GM12873 (cell line): ENCODE measurements around the gene CYP4A22.

Source experiments
- CTCF ChIP-seq: IDR thresholded peaks from 2 replicates; pipeline ENCODE4 v1.5.1; 2012; ENCODE audit warnings: low read depth, mild to moderate bottlenecking, moderate library complexity, low read length, control low read depth; ENCODE audit not compliant: insufficient read depth; ENCODE audit errors: missing control alignments

Gene CYP4A22

GRCh38 chr1:47174656-47175020, 37.4 kb downstream of the CYP4A22 start:
- no peak for TF ChIP-seq CTCF

- TF ChIP-seq CTCF = peak; percentile 100
Measured at GRCh38 chr1:47175227-47175934, 38.1 kb downstream of the CYP4A22 start.

GRCh38 chr1:47178020-47178419, 40.8 kb downstream of the CYP4A22 start:
- TF ChIP-seq CTCF = no peak

GRCh38 chr1:47178654-47179016, 41.4 kb downstream of the CYP4A22 start:
- TF ChIP-seq CTCF = no peak

- peak; percentile 95 for TF ChIP-seq CTCF
Measured at GRCh38 chr1:47179017-47179987, 42.1 kb downstream of the CYP4A22 start.

GRCh38 chr1:47179988-47180563, 42.8 kb downstream of the CYP4A22 start:
- TF ChIP-seq CTCF = no peak

GRCh38 chr1:47180603-47181094, 43.4 kb downstream of the CYP4A22 start:
- no peak for TF ChIP-seq CTCF
